Measurements from ENCODE around the gene KCTD5.

GRCh38 chr16:2682209-2683021, at the start of gene KCTD5:
- peak; percentile 95 for TF ChIP-seq POLR2A (IDR thresholded peaks at IDR 0.05; ENCODE audit: low read depth, low read length)
- TF ChIP-seq POLR2AphosphoS5 (IDR thresholded peaks at IDR 0.05; ENCODE audit: low read depth, low read length): peak; percentile 96
- peak; percentile 98 for TF ChIP-seq TAF1 (IDR thresholded peaks at IDR 0.05; ENCODE audit: low read depth, low read length)
